Measurements from ENCODE around the gene ZNF398.

Gene ZNF398

GRCh38 chr7:149150981-149151380, 3.7 kb downstream of the ZNF398 start:
- no peak for DNase-seq

GRCh38 chr7:149153346-149153745, 6.1 kb downstream of the ZNF398 start:
- DNase-seq = no peak

GRCh38 chr7:149154056-149154455, 6.8 kb downstream of the ZNF398 start:
- no peak for DNase-seq

DNA sequence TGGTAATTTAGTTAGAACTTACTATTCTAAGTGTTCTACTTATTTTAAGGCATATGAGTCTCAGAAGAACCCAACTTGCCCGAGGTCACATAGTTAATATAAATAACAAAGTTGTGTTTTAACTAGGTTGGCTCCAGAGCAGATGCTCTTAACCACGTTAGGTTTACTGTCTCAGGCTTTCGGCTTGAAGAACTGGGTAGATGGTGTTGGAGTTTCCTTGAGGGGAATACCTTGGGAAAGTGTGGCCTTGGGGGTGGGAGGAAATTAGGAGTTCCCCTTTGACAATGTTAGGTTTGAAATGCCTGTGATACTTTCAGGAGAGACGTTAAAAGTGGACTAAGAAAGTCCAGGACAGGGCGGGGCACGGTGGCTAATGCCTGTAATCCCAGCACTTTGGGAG, 9.6 kb downstream of the ZNF398 start:
- no peak for DNase-seq

DNA sequence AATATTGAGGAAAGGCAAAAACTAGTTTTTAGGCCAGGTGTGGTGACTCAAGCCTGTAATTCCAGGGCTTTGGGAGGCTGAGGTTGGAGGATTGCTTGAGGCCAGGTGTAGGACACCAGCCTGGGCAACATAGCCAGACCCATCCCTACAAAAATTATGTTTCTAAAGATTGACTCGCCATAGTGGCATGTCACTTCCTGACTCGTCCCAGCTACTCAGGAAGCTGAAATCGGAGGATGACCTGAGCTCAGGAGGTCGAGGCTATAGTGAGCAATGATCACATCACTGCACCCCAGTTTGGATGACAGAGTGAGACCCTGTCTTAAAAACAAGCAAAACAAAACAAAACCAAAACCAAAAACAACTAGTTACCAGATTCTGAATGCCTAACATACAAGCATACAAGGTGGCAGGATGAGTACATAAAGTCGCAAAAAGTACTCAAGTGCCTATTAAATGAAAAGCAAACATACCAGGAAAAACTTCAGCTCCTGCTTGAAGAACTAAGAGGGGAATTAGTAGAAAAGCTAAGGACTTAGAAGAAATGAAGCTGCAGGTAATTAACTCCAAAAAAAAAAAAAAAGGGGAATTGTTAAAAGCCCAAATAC, 14.1 kb downstream of the ZNF398 start:
- no peak for DNase-seq

DNA sequence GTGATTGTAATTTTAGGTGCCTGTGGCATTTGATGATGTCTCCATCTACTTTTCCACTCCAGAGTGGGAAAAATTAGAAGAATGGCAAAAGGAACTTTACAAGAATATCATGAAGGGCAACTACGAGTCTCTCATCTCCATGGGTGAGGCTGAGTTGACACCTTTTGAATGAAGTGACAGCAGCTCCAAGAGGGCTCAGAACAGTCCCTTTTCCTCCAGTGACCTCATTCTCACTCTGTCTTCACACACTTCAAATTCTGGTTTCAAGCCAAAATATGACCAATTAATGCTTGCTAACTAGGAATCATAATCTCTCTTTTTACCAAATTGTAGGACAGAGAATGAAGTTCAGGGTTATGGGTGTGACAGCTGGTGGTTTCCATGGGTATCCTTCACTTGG, 18.9 kb downstream of the ZNF398 start:
- no peak for DNase-seq

- DNase-seq = no peak
Measured at GRCh38 chr7:149166630-149167352, 19.5 kb downstream of the ZNF398 start.

- no peak for DNase-seq
Measured at GRCh38 chr7:149171892-149172533, 24.8 kb downstream of the ZNF398 start.

GRCh38 chr7:149172534-149172920, 25.3 kb downstream of the ZNF398 start:
- no peak for DNase-seq

DNA sequence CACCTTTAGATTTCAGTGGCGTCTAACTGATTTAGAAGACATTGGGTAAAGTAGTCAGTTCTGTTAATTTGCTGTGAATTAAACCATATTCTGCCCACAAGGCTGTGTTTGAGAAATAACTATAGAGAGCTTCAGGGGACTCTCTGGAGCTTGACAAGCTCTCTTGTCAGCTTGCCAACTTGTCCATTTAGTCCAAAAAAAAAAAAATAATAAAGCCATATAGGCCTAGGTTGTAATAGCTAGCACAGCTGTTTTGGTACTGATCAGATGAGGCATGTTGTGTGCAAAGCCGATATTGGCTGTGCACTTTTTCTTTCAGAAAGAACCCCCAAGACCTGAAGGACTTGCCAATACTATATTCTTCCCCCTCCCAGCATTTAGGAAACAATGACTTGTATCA, 27.9 kb downstream of the ZNF398 start:
- no peak for DNase-seq

GRCh38 chr7:149179241-149179640, 32.0 kb downstream of the ZNF398 start:
- DNase-seq = no peak

GRCh38 chr7:149180722-149181449, 33.6 kb downstream of the ZNF398 start:
- DNase-seq = no peak

GRCh38 chr7:149181450-149181790, 34.2 kb downstream of the ZNF398 start:
- DNase-seq = no peak

DNA sequence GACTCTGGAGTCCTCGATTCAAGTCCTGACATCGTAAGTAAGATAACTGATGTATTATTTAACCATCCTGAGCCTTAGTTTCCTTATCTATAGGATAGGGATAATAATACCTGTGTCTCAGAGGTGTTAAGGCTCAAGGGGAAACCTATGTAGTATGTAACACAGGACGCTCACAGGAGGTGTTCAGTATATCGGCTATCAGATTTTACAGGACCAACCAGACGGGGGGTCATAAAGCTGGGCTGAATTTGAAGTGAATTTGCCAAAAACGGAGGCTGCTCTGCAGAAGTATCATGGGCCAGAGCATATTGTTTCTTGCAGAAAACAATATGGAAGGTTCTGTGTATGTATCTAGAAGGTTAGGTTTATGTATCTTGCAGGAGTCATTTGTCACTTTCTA, 37.0 kb downstream of the ZNF398 start:
- DNase-seq = no peak

- DNase-seq = no peak
Measured at GRCh38 chr7:149188213-149188612, 41.0 kb downstream of the ZNF398 start.

DNA sequence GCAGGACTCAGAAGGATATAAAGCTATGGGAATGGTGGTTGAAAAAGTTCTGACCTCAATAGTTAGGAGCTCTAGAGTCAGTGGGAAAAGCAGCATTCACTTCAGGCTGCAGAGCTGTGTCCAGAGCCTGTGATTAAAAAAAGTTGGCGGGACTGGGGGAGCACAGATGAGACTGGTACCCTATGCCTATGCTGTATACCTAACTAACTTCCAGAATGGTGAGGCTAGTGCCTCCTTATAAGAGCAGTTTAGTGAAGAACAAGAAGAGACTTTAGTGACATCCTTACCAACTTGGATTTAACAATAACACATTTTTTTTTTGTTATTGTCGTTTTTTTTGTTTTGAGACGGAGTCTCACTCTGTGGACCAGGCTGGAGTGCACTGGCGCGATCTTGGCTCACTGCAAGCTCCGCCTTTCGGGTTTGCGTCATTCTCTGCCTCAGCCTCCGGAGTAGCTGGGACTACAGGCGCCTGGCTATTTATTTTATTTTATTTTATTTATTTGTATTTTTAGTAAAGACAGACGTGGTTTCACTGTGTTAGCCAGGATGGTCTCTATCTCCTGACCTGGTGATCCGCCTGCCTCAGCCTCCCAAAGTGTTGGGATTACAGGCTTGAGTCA, 41.5 kb downstream of the ZNF398 start:
- no peak for DNase-seq

- no peak for DNase-seq
Measured at GRCh38 chr7:149191851-149192250, 44.6 kb downstream of the ZNF398 start.

GRCh38 chr7:149194799-149195179, 47.5 kb downstream of the ZNF398 start:
- no peak for DNase-seq

DNA sequence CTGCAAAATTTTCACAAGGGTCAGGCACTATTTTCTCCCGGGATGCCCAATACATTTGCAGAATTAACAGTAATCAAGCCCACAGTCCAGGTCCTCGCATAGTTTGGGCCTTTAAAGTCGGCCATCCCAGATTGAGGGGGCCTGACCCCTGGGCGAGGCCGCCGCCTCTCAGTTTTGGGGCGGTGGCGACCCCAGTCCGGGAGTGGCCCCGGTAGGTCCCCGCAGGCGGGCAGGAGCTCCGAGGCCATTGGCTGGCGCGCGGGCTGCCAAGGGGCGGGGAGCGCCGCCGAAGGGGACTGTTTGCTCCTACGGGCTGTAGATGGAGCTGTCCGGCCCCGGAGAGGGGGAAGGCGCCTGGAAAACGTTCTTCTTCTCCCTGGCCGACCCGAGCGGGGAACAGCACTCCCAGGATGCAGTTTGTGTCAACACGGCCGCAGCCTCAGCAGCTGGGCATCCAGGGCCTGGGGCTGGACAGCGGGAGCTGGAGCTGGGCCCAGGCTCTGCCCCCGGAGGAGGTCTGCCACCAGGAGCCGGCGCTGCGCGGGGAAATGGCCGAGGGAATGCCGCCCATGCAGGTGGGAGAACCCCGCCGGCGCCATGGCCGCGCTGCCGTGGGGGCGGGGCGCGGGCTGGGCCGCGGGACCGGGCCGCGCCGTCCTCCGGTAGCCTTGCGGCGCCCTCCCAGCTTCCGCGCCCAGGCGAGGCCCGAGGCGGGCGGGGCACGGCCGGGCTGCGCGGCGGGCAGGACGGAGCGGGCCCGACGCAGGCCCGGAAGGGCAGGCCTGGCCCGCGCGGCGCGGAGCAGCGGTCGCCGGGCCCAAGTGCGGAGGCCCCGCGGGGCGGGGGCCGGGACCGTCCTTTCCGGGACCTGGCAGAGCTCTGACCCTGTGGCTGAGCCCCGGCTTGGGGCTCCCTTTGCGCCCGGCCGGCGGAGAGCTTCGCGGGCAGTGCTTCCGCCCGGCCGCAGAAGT, 48.2 kb downstream of the ZNF398 start, which contains the start of gene ZNF282:
Gene ZNF282 (plus strand): TSS at position 367 of the 971 bp plus-strand sequence. CDS start 44 bp downstream, at position 411.
- DNase-seq = peak; percentile 81

- no peak for DNase-seq
Measured at GRCh38 chr7:149196151-149196704, 49.0 kb downstream of the ZNF398 start.

- DNase-seq = no peak
Measured at GRCh38 chr7:149196705-149197171, 49.5 kb downstream of the ZNF398 start.

DNA sequence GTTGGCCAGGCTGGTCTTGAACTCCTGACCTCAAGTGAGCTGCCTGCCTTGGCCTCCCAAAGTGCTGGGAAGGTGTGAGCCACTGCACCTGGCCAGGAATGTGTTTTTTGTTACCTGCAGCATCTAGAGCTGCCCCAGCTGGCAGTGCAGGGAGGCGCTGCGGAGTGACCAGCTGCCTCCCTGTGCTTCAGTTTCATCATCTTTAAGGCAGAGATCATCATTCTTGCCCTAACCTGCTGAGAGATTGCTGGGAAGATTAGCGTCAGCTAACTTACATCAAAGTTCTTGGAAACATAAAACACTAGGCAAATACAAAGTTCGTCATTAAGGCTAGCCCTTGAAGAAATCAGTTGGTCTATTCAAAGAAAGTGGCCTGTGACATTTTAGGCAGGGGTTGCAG, 50.4 kb downstream of the ZNF398 start:
- no peak for DNase-seq

All from NCI-H2081 treated with DMSO at 0.1 percent for 48 hours (cell line).